OCI-LY3 (cell line): ENCODE results near the gene TSPEAR.
"Not testable (repeated sequence)": the region's sequence is repeated elsewhere in the genome, so short reads cannot be mapped to it uniquely, and the experiment has no call there.

Experiments used
- H2AFZ ChIP-seq: fragments of 200-600, 300-600 bp; shearing (Covaris generic); 2 replicates; pipeline ENCODE4 v1.6.0; 2014; ENCODE audit warnings: antibody characterized with exemption, low read depth, low read length
- H3K27ac ChIP-seq: fragments of 200-600, 300-600 bp; sonication (generic); 2 replicates; pipeline ENCODE4 v1.5.1; 2014; ENCODE audit warnings: mild to moderate bottlenecking, low read length, moderate library complexity, mixed read lengths
- H3K27me3 ChIP-seq: fragments of 200-600, 300-600 bp; sonication (generic); 2 replicates; pipeline ENCODE4 v1.6.1; 2014; ENCODE audit warnings: low read depth, low read length, mixed read lengths
- H3K36me3 ChIP-seq: fragments of 200-600, 300-600 bp; sonication (generic); replicated peaks from 2 replicates; pipeline ENCODE3; 2014; ENCODE audit warnings: low read depth, low read length, mixed read lengths
- H3K4me1 ChIP-seq: fragments of 300-600, 200-600 bp; sonication (generic); 2 replicates; pipeline ENCODE4 v1.6.1; 2014; ENCODE audit warnings: low read length, mixed read lengths
- H3K4me2 ChIP-seq: fragments of 200-600, 300-600 bp; sonication (generic); 2 replicates; pipeline ENCODE4 v1.6.1; 2014; ENCODE audit warnings: low read length, mixed read lengths
- H3K4me3 ChIP-seq: fragments of 300-600, 200-600 bp; sonication (generic); 2 replicates; pipeline ENCODE4 v1.5.1; 2014; ENCODE audit warnings: antibody characterized with exemption, mild to moderate bottlenecking, low read length, moderate library complexity
- H3K79me2 ChIP-seq: fragments of 300-600, 200-600 bp; shearing (Covaris generic); 2 replicates; pipeline ENCODE4 v1.6.1; 2014; ENCODE audit warnings: mild to moderate bottlenecking, low read length, mixed read lengths
- H3K9ac ChIP-seq: fragments of 300-600, 200-600 bp; shearing (Covaris generic); 2 replicates; pipeline ENCODE4 v1.6.0; 2014; ENCODE audit warnings: mild to moderate bottlenecking, low read length, moderate library complexity
- H3K9me3 ChIP-seq: fragments of 200-600, 300-600 bp; shearing (Covaris generic); 2 replicates; pipeline ENCODE4 v1.6.1; 2014; ENCODE audit warnings: low read length, mixed read lengths; ENCODE audit not compliant: insufficient read depth
- H4K20me1 ChIP-seq: fragments of 200-600, 300-600 bp; sonication (generic); 2 replicates; pipeline ENCODE4 v1.6.1; 2016; ENCODE audit warnings: low read length, mixed read lengths; ENCODE audit not compliant: insufficient read depth
- CTCF ChIP-seq: fragments of 200-600, 300-600 bp; sonication (generic); IDR thresholded peaks from 2 replicates; pipeline ENCODE4 v1.5.1; 2014; ENCODE audit warnings: antibody characterized with exemption, low read length, low read depth
- EZH2phosphoT487 ChIP-seq: fragments of 200-600 bp; shearing (Covaris generic); IDR thresholded peaks from 2 replicates; pipeline ENCODE4 v1.6.1; 2018; ENCODE audit warnings: antibody characterized with exemption, mixed run types, low read depth

TSPEAR gene

GRCh38 chr21:44650265-44650972, 61.0 kb downstream of the TSPEAR start:
- H3K4me3 ChIP-seq: no peak overlapping the region
- H3K79me2 ChIP-seq: no peaks in the 10 kb centered on the region
- H3K4me2 ChIP-seq: no peak overlapping the region
- no peak for TF ChIP-seq EZH2phosphoT487
- no peak for TF ChIP-seq CTCF
- H3K4me1 ChIP-seq: no peaks in the 10 kb centered on the region
- H3K36me3 ChIP-seq: no peaks in the 10 kb centered on the region
- no peaks in the 10 kb centered on the region for H3K9me3 ChIP-seq
- H3K9ac ChIP-seq: no peak overlapping the region
- no peak overlapping the region for H2AFZ ChIP-seq
- H3K27ac ChIP-seq: no peak overlapping the region
- H3K27me3 ChIP-seq: no peaks in the 10 kb centered on the region
- no peaks in the 10 kb centered on the region for H4K20me1 ChIP-seq

GRCh38 chr21:44649521-44650100, 61.8 kb downstream of the TSPEAR start:
- H3K4me2 ChIP-seq: no peak overlapping the region
- no peaks in the 10 kb centered on the region for H4K20me1 ChIP-seq
- H3K9ac ChIP-seq: no peak overlapping the region
- no peak overlapping the region for H2AFZ ChIP-seq
- no peaks in the 10 kb centered on the region for H3K79me2 ChIP-seq
- no peaks in the 10 kb centered on the region for H3K27me3 ChIP-seq
- H3K4me3 ChIP-seq: no peak overlapping the region
- no peaks in the 10 kb centered on the region for H3K4me1 ChIP-seq
- TF ChIP-seq EZH2phosphoT487 (no peak), CTCF (no peak)
- no peaks in the 10 kb centered on the region for H3K36me3 ChIP-seq
- H3K27ac ChIP-seq: no peak overlapping the region
- no peaks in the 10 kb centered on the region for H3K9me3 ChIP-seq

- Histone ChIP-seq H4K20me1 (no peaks in the 10 kb centered on the region), H3K27me3 (no peaks in the 10 kb centered on the region), H3K4me3 (no peak overlapping the region), H3K4me1 (no peaks in the 10 kb centered on the region), H3K27ac (no peak overlapping the region), H3K9me3 (no peaks in the 10 kb centered on the region), H3K36me3 (no peaks in the 10 kb centered on the region), H3K4me2 (no peak overlapping the region), H3K79me2 (no peaks in the 10 kb centered on the region), H2AFZ (no peak overlapping the region), H3K9ac (no peak overlapping the region)
- TF ChIP-seq CTCF (no peak), EZH2phosphoT487 (no peak)
Measured at GRCh38 chr21:44648557-44649311, 62.6 kb downstream of the TSPEAR start.

- Histone ChIP-seq H3K9ac (no peak overlapping the region), H3K9me3 (no peaks in the 10 kb centered on the region), H3K4me2 (no peak overlapping the region), H3K36me3 (no peaks in the 10 kb centered on the region), H3K4me1 (no peaks in the 10 kb centered on the region), H3K4me3 (no peak overlapping the region), H2AFZ (no peak overlapping the region), H3K27ac (no peak overlapping the region), H4K20me1 (no peaks in the 10 kb centered on the region), H3K27me3 (no peaks in the 10 kb centered on the region), H3K79me2 (no peaks in the 10 kb centered on the region)
- TF ChIP-seq EZH2phosphoT487: no peak
- TF ChIP-seq CTCF: no peak
Measured at GRCh38 chr21:44647222-44647552, 64.2 kb downstream of the TSPEAR start.

GRCh38 chr21:44646366-44647221, 64.8 kb downstream of the TSPEAR start, which contains the start of gene KRTAP10-11:
Gene KRTAP10-11, plus strand, starts transcription at chr21:44646414. Its CDS starts 45 bp downstream, at chr21:44646459.
- not testable (repeated sequence) for H3K27ac ChIP-seq, H4K20me1 ChIP-seq, H3K4me3 ChIP-seq, H3K27me3 ChIP-seq, H3K9ac ChIP-seq, H3K79me2 ChIP-seq, H2AFZ ChIP-seq, H3K9me3 ChIP-seq, H3K4me2 ChIP-seq, H3K36me3 ChIP-seq, H3K4me1 ChIP-seq
